Right cardiac atrium (tissue), 5 donors: ENCODE results near the gene PSMD13. TPM values are rescaled to one million over a fixed set of nuclear protein-coding genes. Genes with fewer than 3 reads are reported as not detected.

Experiments used
- ATAC-seq, 2 donors: fragments of 200-7000 bp; cut with Tn5 transposase; one replicate each; pipeline versions ENCODE4 v1.8.0 to v1.9.1; 2020; ENCODE audit warnings: moderate library complexity in 2 of 2, mild to moderate bottlenecking in 1 of 2
- DNase-seq, 3 donors: peaks; one replicate each; pipeline ENCODE4 v3.0.0-alpha.2; 2020
- H3K27ac ChIP-seq: one replicate; pipeline ENCODE4 v1.5.1; 2013; ENCODE audit warnings: mild to moderate bottlenecking, low read length, control low read depth, moderate library complexity
- H3K27me3 ChIP-seq: one replicate; pipeline ENCODE4 v1.6.1; 2013; ENCODE audit not compliant: control insufficient read depth, insufficient read depth
- H3K4me1 ChIP-seq: one replicate; pipeline ENCODE4 v1.6.1; 2013; ENCODE audit warnings: low read length; ENCODE audit not compliant: control insufficient read depth, insufficient read depth
- H3K4me3 ChIP-seq: one replicate; pipeline ENCODE4 v1.5.1; 2013; ENCODE audit warnings: low read length, control low read depth
- H3K9me3 ChIP-seq: one replicate; pipeline ENCODE4 v1.6.1; 2013; ENCODE audit warnings: low read length; ENCODE audit not compliant: control insufficient read depth
- WGBS: extraction: QIAGEN DNeasy Blood & Tissue Kit; methylation state at CpG from one replicate; pipeline ENCODE4 v1.1.7; 2013; 5-methylcytosine and 5-hydroxymethylcytosine counted together
- intact Hi-C, 4 donors: fragments of 100-400 bp; cut with DNase I; formaldehyde crosslinking; loops; one replicate each; pipeline versions ENCODE4 v1.11.0 to v1.14.0; 2022 to 2023
- polyA plus RNA-seq: library from polyadenylated mRNA; stranded (reverse); fragments of 200-250 nt; gene quantifications from one replicate; pipeline ENCODE4 v1.2.3, GENCODE V29; 2013
- total RNA-seq, 4 donors: library from RNA; stranded (reverse); fragmentation: NEBNext Ultra II Directional; extraction: Animal tissue kit (Norgen Biotek cat#: 25700); gene quantifications; one replicate each; pipeline ENCODE4 v1.2.1, GENCODE V29; 2021
- donor health status: healthy with polysubstance abuse.
- donor health status: DM: no; HTN: yes; CAD: no.
- donor health status: DM: no; HTN: no; CAD: no.
- donor health status: DM: no; HTN: yes; CAD: no; lungs with severe emphysema.
- donor health status: DM: yes; HTN: yes; CAD: no.

PSMD13 gene
- total and polyA plus RNA-seq, 5 donors: 76.8 to 106 (median 86.5) TPM

- no peak overlapping the region for H3K4me3 ChIP-seq
- H3K4me1 ChIP-seq: no peaks in the 10 kb centered on the region
- WGBS: 88% methylated on average over 8 of the region's 8 CpGs
- intact Hi-C loops: no loop called here
- no peak overlapping the region for H3K27ac ChIP-seq
- DNase-seq (no peak), ATAC-seq (no peak)
- no peaks in the 10 kb centered on the region for H3K27me3 ChIP-seq
- H3K9me3 ChIP-seq: no peaks in the 10 kb centered on the region
Measured at GRCh38 chr11:252666-253065, 15.9 kb downstream of the PSMD13 start.

GRCh38 chr11:253160-253885 lies 16.5 kb downstream of the PSMD13 start:
- intact Hi-C loops: no loop called here
- ATAC-seq (no peak), DNase-seq (no peak)
- H3K27me3 ChIP-seq: no peaks in the 10 kb centered on the region
- H3K9me3 ChIP-seq: no peaks in the 10 kb centered on the region
- WGBS: 70% methylated on average over 13 of the region's 13 CpGs
- no peaks in the 10 kb centered on the region for H3K4me1 ChIP-seq
- no peak overlapping the region for H3K27ac ChIP-seq
- H3K4me3 ChIP-seq: no peak overlapping the region

- Histone ChIP-seq H3K4me3 (no peak overlapping the region), H3K27ac (no peak overlapping the region), H3K27me3 (no peaks in the 10 kb centered on the region), H3K9me3 (no peaks in the 10 kb centered on the region), H3K4me1 (no peaks in the 10 kb centered on the region)
- 90% methylated on average over 5 of the region's 5 CpGs for WGBS
- intact Hi-C loops: no loop called here
- ATAC-seq (no peak), DNase-seq (no peak)
Measured at GRCh38 chr11:253886-254270, 17.1 kb downstream of the PSMD13 start.

- Histone ChIP-seq H3K27me3 (no peaks in the 10 kb centered on the region), H3K27ac (no peak overlapping the region), H3K4me1 (no peaks in the 10 kb centered on the region), H3K9me3 (no peaks in the 10 kb centered on the region), H3K4me3 (no peak overlapping the region)
- DNase-seq: no peak
- ATAC-seq: no peak
- 49% methylated on average over 3 of the region's 3 CpGs for WGBS
- intact Hi-C loops: no loop called here
Measured at GRCh38 chr11:255176-255575, 18.4 kb downstream of the PSMD13 start.

GRCh38 chr11:255816-256215 lies 19.0 kb downstream of the PSMD13 start:
- DNase-seq (no peak), ATAC-seq (no peak)
- no peaks in the 10 kb centered on the region for H3K27me3 ChIP-seq
- no peak overlapping the region for H3K4me3 ChIP-seq
- no peaks in the 10 kb centered on the region for H3K9me3 ChIP-seq
- no peaks in the 10 kb centered on the region for H3K4me1 ChIP-seq
- WGBS: 94% methylated on average over 2 of the region's 2 CpGs
- intact Hi-C loops: no loop called here
- H3K27ac ChIP-seq: no peak overlapping the region

GRCh38 chr11:256952-257737 lies 20.4 kb downstream of the PSMD13 start:
- no peak overlapping the region for H3K4me3 ChIP-seq
- H3K4me1 ChIP-seq: no peaks in the 10 kb centered on the region
- intact Hi-C loops: no loop called here
- no peak for DNase-seq
- H3K9me3 ChIP-seq: no peaks in the 10 kb centered on the region
- WGBS: 75% methylated on average over 14 of the region's 14 CpGs
- ATAC-seq: no peak
- H3K27me3 ChIP-seq: no peaks in the 10 kb centered on the region
- H3K27ac ChIP-seq: no peak overlapping the region

GRCh38 chr11:257766-258493 lies 21.2 kb downstream of the PSMD13 start:
- intact Hi-C loops: no loop called here
- no peaks in the 10 kb centered on the region for H3K9me3 ChIP-seq
- no peak overlapping the region for H3K4me3 ChIP-seq
- ATAC-seq (no peak), DNase-seq (no peak)
- H3K27ac ChIP-seq: no peak overlapping the region
- H3K27me3 ChIP-seq: no peaks in the 10 kb centered on the region
- no peaks in the 10 kb centered on the region for H3K4me1 ChIP-seq
- WGBS: 80% methylated on average over 15 of the region's 15 CpGs

GRCh38 chr11:259413-259812 lies 22.6 kb downstream of the PSMD13 start:
- no peak overlapping the region for H3K4me3 ChIP-seq
- WGBS: 79% methylated on average over 10 of the region's 10 CpGs
- intact Hi-C loops: no loop called here
- no peaks in the 10 kb centered on the region for H3K9me3 ChIP-seq
- no peaks in the 10 kb centered on the region for H3K4me1 ChIP-seq
- DNase-seq (no peak), ATAC-seq (no peak)
- no peak overlapping the region for H3K27ac ChIP-seq
- no peaks in the 10 kb centered on the region for H3K27me3 ChIP-seq

GRCh38 chr11:261624-262023 lies 24.8 kb downstream of the PSMD13 start:
- intact Hi-C loops: no loop called here
- DNase-seq (no peak), ATAC-seq (no peak)
- Histone ChIP-seq H3K27me3 (no peaks in the 10 kb centered on the region), H3K4me1 (no peaks in the 10 kb centered on the region), H3K9me3 (no peaks in the 10 kb centered on the region), H3K27ac (no peak overlapping the region), H3K4me3 (no peak overlapping the region)
- WGBS: 83% methylated on average over 4 of the region's 4 CpGs

GRCh38 chr11:266676-267439 lies 30.1 kb downstream of the PSMD13 start:
- Histone ChIP-seq H3K4me3 (no peak overlapping the region), H3K4me1 (no peaks in the 10 kb centered on the region), H3K27me3 (no peaks in the 10 kb centered on the region), H3K27ac (no peak overlapping the region), H3K9me3 (no peaks in the 10 kb centered on the region)
- DNase-seq (peak in 2 of 3 donors; percentile 36 to 47), ATAC-seq (no peak)
- intact Hi-C loops: no loop called here
- WGBS: 83% methylated on average over 5 of the region's 13 CpGs
